Measurements from ENCODE around the gene VRK2.
"Not testable (repeated sequence)": the region's sequence is repeated elsewhere in the genome, so short reads cannot be mapped to it uniquely, and the experiment has no call there.

Gene VRK2

GRCh38 chr2:58089081-58089480 lies 42.5 kb downstream of the VRK2 start:
- Histone ChIP-seq H3K4me2 (ENCODE audit: insufficient read depth, low read length) (no peak overlapping the region), H3K9ac (ENCODE audit: low read depth, low read length) (no peak overlapping the region), H3K4me1 (ENCODE audit: insufficient read depth, low read length) (no peaks in the 10 kb centered on the region), H2AFZ (ENCODE audit: low read depth, low read length) (no peak overlapping the region), H3K79me2 (ENCODE audit: insufficient read depth, low read length) (no peaks in the 10 kb centered on the region), H3K27ac (ENCODE audit: low read length) (no peak overlapping the region), H3K36me3 (ENCODE audit: insufficient read depth, low read length) (peaks cover 39% of the 10 kb centered on the region; the same call in 1 of the 2 replicates), H4K20me1 (ENCODE audit: insufficient read depth, low read length) (no peaks in the 10 kb centered on the region), H3K27me3 (ENCODE audit: insufficient read depth, low read length, poor library complexity) (no peaks in the 10 kb centered on the region), H3K9me3 (ENCODE audit: insufficient read depth, low read length, severe bottlenecking) (no peaks in the 10 kb centered on the region), H3K4me3 (ENCODE audit: low read depth in 1 of 2, low read length in 2 of 2) (no peak overlapping the region)
- DNase-seq (no peak), ATAC-seq (ENCODE audit: insufficient read depth, low read depth) (no peak)
- no peak for TF ChIP-seq CTCF (IDR thresholded peaks at IDR 0.05; ENCODE audit: borderline replicate concordance, extremely low read depth, low read length, poor library complexity, severe bottlenecking)
- no peak for TF ChIP-seq EZH2 (IDR thresholded peaks at IDR 0.05; ENCODE audit: borderline replicate concordance, low read depth, low read length, severe bottlenecking)

GRCh38 chr2:58092772-58093171 lies 46.2 kb downstream of the VRK2 start:
- peaks cover 35% of the 10 kb centered on the region; the same call in 1 of the 2 replicates for H3K36me3 ChIP-seq (ENCODE audit: insufficient read depth, low read length)
- not testable (repeated sequence) for H3K4me1 ChIP-seq (ENCODE audit: insufficient read depth, low read length); H3K79me2 ChIP-seq (ENCODE audit: insufficient read depth, low read length); H3K9ac ChIP-seq (ENCODE audit: low read depth, low read length); DNase-seq; H3K4me3 ChIP-seq (ENCODE audit: low read depth in 1 of 2, low read length in 2 of 2); H3K9me3 ChIP-seq (ENCODE audit: insufficient read depth, low read length, severe bottlenecking); H3K4me2 ChIP-seq (ENCODE audit: insufficient read depth, low read length); H3K27me3 ChIP-seq (ENCODE audit: insufficient read depth, low read length, poor library complexity); H2AFZ ChIP-seq (ENCODE audit: low read depth, low read length); H4K20me1 ChIP-seq (ENCODE audit: insufficient read depth, low read length); H3K27ac ChIP-seq (ENCODE audit: low read length); ATAC-seq (ENCODE audit: insufficient read depth, low read depth)

GRCh38 chr2:58097025-58097424 lies 50.4 kb downstream of the VRK2 start:
- Histone ChIP-seq H3K27ac (ENCODE audit: low read length) (no peak overlapping the region), H2AFZ (ENCODE audit: low read depth, low read length) (no peak overlapping the region), H3K4me1 (ENCODE audit: insufficient read depth, low read length) (no peaks in the 10 kb centered on the region), H4K20me1 (ENCODE audit: insufficient read depth, low read length) (no peaks in the 10 kb centered on the region), H3K36me3 (ENCODE audit: insufficient read depth, low read length) (peaks cover 8% of the 10 kb centered on the region; the same call in 1 of the 2 replicates), H3K4me3 (ENCODE audit: low read depth in 1 of 2, low read length in 2 of 2) (no peak overlapping the region), H3K9me3 (ENCODE audit: insufficient read depth, low read length, severe bottlenecking) (peaks cover 3% of the 10 kb centered on the region), H3K9ac (ENCODE audit: low read depth, low read length) (no peak overlapping the region), H3K4me2 (ENCODE audit: insufficient read depth, low read length) (no peak overlapping the region), H3K27me3 (ENCODE audit: insufficient read depth, low read length, poor library complexity) (no peaks in the 10 kb centered on the region), H3K79me2 (ENCODE audit: insufficient read depth, low read length) (no peaks in the 10 kb centered on the region)
- ATAC-seq (ENCODE audit: insufficient read depth, low read depth) = no peak
- no peak for TF ChIP-seq CTCF (IDR thresholded peaks at IDR 0.05; ENCODE audit: borderline replicate concordance, extremely low read depth, low read length, poor library complexity, severe bottlenecking)
- DNase-seq = no peak

GRCh38 chr2:58098254-58099095 lies 51.9 kb downstream of the VRK2 start:
- H4K20me1 ChIP-seq (ENCODE audit: insufficient read depth, low read length) = no peaks in the 10 kb centered on the region
- ATAC-seq (ENCODE audit: insufficient read depth, low read depth) = no peak
- no peak overlapping the region for H3K4me3 ChIP-seq (ENCODE audit: low read depth in 1 of 2, low read length in 2 of 2)
- no peaks in the 10 kb centered on the region for H3K27me3 ChIP-seq (ENCODE audit: insufficient read depth, low read length, poor library complexity)
- no peak for DNase-seq
- H3K9me3 ChIP-seq (ENCODE audit: insufficient read depth, low read length, severe bottlenecking) = peaks cover 3% of the 10 kb centered on the region
- H3K36me3 ChIP-seq (ENCODE audit: insufficient read depth, low read length) = no peaks in the 10 kb centered on the region
- no peak overlapping the region for H2AFZ ChIP-seq (ENCODE audit: low read depth, low read length)
- no peak overlapping the region for H3K9ac ChIP-seq (ENCODE audit: low read depth, low read length)
- no peak overlapping the region for H3K4me2 ChIP-seq (ENCODE audit: insufficient read depth, low read length)
- no peaks in the 10 kb centered on the region for H3K79me2 ChIP-seq (ENCODE audit: insufficient read depth, low read length)
- TF ChIP-seq CTCF (IDR thresholded peaks at IDR 0.05; ENCODE audit: borderline replicate concordance, extremely low read depth, low read length, poor library complexity, severe bottlenecking) = no peak
- TF ChIP-seq EZH2 (IDR thresholded peaks at IDR 0.05; ENCODE audit: borderline replicate concordance, low read depth, low read length, severe bottlenecking) = no peak
- no peak overlapping the region for H3K27ac ChIP-seq (ENCODE audit: low read length)
- no peaks in the 10 kb centered on the region for H3K4me1 ChIP-seq (ENCODE audit: insufficient read depth, low read length)

Measured in DND-41 (cell line).